Stomach (tissue), 9 donors: Measurements from ENCODE around the gene IQCE. TPM values are rescaled to one million over a fixed set of nuclear protein-coding genes. Genes with fewer than 3 reads are reported as not detected.

Source experiments
- DNase-seq, 2 donors: peaks; one replicate each; pipeline versions ENCODE4 v3.0.0 to v3.0.0-alpha.2; 2013 to 2019
- H3K27ac ChIP-seq, 5 donors: fragments of 200-600 bp in 4 of 5; sonication (generic) in 4 of 5; one replicate each; pipeline ENCODE4 v1.5.1; 2013 to 2019; ENCODE audit warnings: mild to moderate bottlenecking in 1 of 5, moderate library complexity in 1 of 5
- H3K27me3 ChIP-seq, 3 donors: fragments of 200-600 bp; sonication (generic); one replicate each; pipeline ENCODE4 v1.5.1; 2017 to 2019; ENCODE audit warnings: mixed run types in 1 of 3
- H3K36me3 ChIP-seq, 4 donors: fragments of 200-600 bp; sonication (generic); 1 replicate in 3 of 4; 2 replicates in 1 of 4; pipeline ENCODE4 v1.5.1; 2016 to 2019
- H3K4me1 ChIP-seq, 4 donors: fragments of 200-600 bp; sonication (generic); one replicate each; pipeline ENCODE4 v1.5.1; 2016 to 2019
- H3K4me3 ChIP-seq, 4 donors: fragments of 200-600 bp; sonication (generic) in 3 of 4; one replicate each; pipeline ENCODE4 v1.5.1; 2016 to 2019; ENCODE audit warnings: mild to moderate bottlenecking in 1 of 4
- H3K9me3 ChIP-seq, 4 donors: fragments of 200-600 bp; sonication (generic); one replicate each; pipeline ENCODE4 v1.5.1; 2016 to 2019
- EP300 ChIP-seq: sonication (generic); formaldehyde crosslinking; IDR thresholded peaks from one replicate; pipeline ENCODE4 v1.6.1; 2017; ENCODE audit warnings: antibody characterized with exemption
- POLR2A ChIP-seq, 4 donors: fragments of 450-650 bp; IDR thresholded peaks; one replicate each; pipeline ENCODE4 v1.6.1; 2016; ENCODE audit warnings: antibody characterized with exemption in 4 of 4, control low read depth in 2 of 4, mild to moderate bottlenecking in 1 of 4, moderate library complexity in 1 of 4
- POLR2AphosphoS5 ChIP-seq, 3 donors: sonication (generic); formaldehyde crosslinking; IDR thresholded peaks; one replicate each; pipeline ENCODE4 v1.6.1; 2016; ENCODE audit warnings: antibody characterized with exemption in 3 of 3
- WGBS, 5 donors: extraction: QIAGEN DNeasy Blood & Tissue Kit in 3 of 5; methylation state at CpG; one replicate each; pipeline versions ENCODE4 v1.1.5 to v1.1.7; 2013 to 2018; 5-methylcytosine and 5-hydroxymethylcytosine counted together
- intact Hi-C: fragments of 100-400 bp; cut with DNase I; formaldehyde crosslinking; loops from one replicate; pipeline ENCODE4 v1.15.1; 2023; ENCODE audit warnings: low total_unique reads
- polyA plus RNA-seq, 3 donors: library from polyadenylated mRNA; stranded (reverse); fragments of 200-250 nt; gene quantifications; one replicate each; pipeline ENCODE4 v1.2.3, GENCODE V29; 2013
- total RNA-seq, 5 donors: library from RNA; depleted of rRNA; stranded (reverse); fragments of >200 nt; gene quantifications; one replicate each; pipeline versions ENCODE4 v1.1.0 to v1.2.3, GENCODE V29; 2014 to 2016
- TF ChIP-seq, protein P1 (sequence below), 7 experiments: fragments of 450-650 bp in 4 of 7; fragments of 200-600 bp in 3 of 7; sonication (generic) in 3 of 7; IDR thresholded peaks; one replicate each; pipeline ENCODE4 v1.5.1; 2016 to 2019; ENCODE audit warnings: antibody characterized with exemption in 7 of 7, control low read depth in 2 of 7, mild to moderate bottlenecking in 1 of 7
- donor health status: healthy with polysubstance abuse.
- donor health status: Bipolar disorder and iron deficiency.
- donor health status: healthy.

IQCE gene
- total and polyA plus RNA-seq, 8 donors: 1.8 to 248 (median 10.9) TPM

DNA sequence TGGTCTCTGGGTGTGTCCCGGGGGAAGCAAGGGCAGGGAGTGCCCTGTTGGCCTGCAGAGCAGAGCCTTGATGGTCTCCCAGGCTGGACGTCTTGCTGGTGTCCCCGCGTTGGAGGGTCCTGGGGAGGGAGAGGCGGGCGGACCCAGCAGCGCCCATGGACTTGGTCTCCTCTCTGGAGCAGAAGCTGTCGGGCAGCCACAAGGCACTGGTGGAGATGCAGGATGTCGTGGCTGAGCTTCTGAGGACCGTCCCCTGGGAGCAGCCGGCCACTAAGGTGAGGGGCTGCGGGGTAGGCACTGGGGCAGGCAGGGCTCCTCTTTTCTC lies 93.9 kb downstream of the IQCE start:
- 91 to 96% (median 93%) methylated on average over 5 to 12 of the region's 12 CpGs for WGBS, 5 donors
- Histone ChIP-seq H3K9me3 (no peaks in the 10 kb centered on the region), H3K4me1 (no peaks in the 10 kb centered on the region), H3K4me3 (no peak overlapping the region), H3K27me3 (no peaks in the 10 kb centered on the region), H3K36me3 (peaks cover 14 to 87% (median 75%) of the 10 kb centered on the region in 4 donors), H3K27ac (no peak overlapping the region)
- no peak for DNase-seq
- TF ChIP-seq POLR2A (IDR thresholded peaks at IDR 0.05): no peak
- TF ChIP-seq, protein P1, sequence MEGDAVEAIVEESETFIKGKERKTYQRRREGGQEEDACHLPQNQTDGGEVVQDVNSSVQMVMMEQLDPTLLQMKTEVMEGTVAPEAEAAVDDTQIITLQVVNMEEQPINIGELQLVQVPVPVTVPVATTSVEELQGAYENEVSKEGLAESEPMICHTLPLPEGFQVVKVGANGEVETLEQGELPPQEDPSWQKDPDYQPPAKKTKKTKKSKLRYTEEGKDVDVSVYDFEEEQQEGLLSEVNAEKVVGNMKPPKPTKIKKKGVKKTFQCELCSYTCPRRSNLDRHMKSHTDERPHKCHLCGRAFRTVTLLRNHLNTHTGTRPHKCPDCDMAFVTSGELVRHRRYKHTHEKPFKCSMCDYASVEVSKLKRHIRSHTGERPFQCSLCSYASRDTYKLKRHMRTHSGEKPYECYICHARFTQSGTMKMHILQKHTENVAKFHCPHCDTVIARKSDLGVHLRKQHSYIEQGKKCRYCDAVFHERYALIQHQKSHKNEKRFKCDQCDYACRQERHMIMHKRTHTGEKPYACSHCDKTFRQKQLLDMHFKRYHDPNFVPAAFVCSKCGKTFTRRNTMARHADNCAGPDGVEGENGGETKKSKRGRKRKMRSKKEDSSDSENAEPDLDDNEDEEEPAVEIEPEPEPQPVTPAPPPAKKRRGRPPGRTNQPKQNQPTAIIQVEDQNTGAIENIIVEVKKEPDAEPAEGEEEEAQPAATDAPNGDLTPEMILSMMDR (IDR thresholded peaks at IDR 0.05): no peak
- no peak for TF ChIP-seq EP300
- intact Hi-C loops: no loop called here

DNA sequence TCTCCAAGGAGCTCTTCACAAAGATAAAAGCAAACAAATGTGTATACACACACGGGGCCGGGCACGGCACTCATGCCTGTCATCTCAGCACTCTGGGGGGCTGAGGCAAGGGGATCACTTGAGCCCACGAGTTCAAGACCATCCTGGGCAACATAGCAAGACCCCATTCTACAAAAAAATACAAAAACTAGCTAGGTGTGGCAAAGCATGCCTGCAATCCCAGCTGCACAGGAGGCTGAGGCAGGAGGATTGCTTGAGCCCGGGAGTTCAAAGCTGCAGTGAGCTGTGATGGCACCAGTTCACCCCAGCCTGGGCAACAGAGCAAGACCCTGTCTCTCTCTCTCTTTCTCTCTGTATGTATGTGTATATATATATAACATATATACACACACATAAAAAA lies 95.3 kb downstream of the IQCE start:
- peaks cover 9 to 87% (median 78%) of the 10 kb centered on the region in 4 donors for H3K36me3 ChIP-seq
- no peak for DNase-seq

DNA sequence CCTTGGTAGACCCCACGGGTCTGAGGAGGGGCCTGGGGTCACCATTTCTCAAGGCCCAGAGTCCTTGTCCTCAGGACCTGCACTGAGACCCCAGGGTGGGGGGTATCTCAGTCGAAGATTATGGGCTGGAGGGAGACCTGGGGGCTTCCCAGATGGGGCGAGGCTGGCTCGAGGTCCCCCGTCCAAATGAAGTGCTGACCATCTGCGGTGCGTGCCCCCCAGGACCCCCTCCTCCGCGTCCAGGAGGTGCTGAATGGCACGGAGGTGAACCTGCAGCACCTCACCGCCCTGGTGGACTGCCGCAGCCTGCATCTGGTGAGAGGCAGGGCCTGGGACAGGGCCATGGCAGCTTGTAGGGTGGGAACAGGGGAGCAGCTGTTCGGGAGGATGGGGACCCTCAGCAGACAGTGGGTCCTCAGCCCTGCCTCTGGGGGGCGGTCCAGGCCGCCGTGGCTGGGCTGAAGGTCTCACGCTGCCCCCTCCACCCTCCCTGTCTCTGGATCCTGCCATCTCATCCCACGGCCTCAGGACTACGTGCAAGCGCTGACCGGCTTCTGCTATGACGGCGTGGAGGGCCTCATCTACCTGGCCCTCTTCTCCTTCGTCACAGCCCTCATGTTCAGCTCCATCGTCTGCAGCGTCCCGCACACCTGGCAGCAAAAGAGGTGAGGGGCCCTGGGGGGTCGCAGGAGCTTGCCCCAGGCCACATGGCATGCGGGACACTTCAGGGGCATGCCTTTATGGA lies 97.3 kb downstream of the IQCE start:
- no peaks in the 10 kb centered on the region for H3K4me1 ChIP-seq
- no peaks in the 10 kb centered on the region for H3K9me3 ChIP-seq
- DNase-seq: no peak
- WGBS, 5 donors: 91 to 96% (median 96%) methylated on average over 21 to 29 of the region's 29 CpGs
- TF ChIP-seq POLR2A (IDR thresholded peaks at IDR 0.05) (no peak), EP300 (no peak), POLR2AphosphoS5 (IDR thresholded peaks at IDR 0.05) (no peak)
- TF ChIP-seq, protein P1 (IDR thresholded peaks at IDR 0.05): no peak
- H3K27ac ChIP-seq: no peak overlapping the region
- intact Hi-C loops: no loop called here
- H3K27me3 ChIP-seq: no peaks in the 10 kb centered on the region
- H3K4me3 ChIP-seq: no peak overlapping the region
- peaks cover 9 to 87% (median 73%) of the 10 kb centered on the region in 4 donors for H3K36me3 ChIP-seq

More for the DNA sequence above, 95.3 kb downstream of the IQCE start:
- intact Hi-C loops: no loop called here
- Histone ChIP-seq H3K4me3 (no peak overlapping the region), H3K27ac (no peak overlapping the region), H3K9me3 (no peaks in the 10 kb centered on the region), H3K4me1 (no peaks in the 10 kb centered on the region), H3K27me3 (no peaks in the 10 kb centered on the region)
- WGBS, 5 donors: 71 to 92% (median 74%) methylated on average over 5 of the region's 5 CpGs
- TF ChIP-seq, protein P1 (IDR thresholded peaks at IDR 0.05): no peak

DNA sequence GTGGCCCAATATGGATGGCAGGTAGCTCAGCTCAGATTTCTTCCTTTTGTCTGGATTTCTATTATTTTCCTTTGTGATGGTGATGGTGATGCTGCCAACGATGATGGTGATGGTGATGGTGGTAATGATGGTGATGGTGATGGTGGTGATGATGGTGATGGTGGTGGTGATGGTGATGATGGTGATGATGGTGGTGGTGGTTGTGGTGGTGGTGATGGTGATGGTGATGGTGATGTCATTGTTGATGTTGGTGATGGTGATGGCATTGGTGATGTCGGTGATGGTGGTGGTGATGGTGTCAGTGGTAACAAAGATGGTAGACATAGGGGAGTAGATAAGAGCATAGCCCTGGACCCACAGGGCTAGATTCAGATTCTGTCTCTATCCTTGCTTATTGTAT lies 98.4 kb downstream of the IQCE start:
- Histone ChIP-seq H3K4me1 (peaks cover 0 to 1% (median under 1%) of the 10 kb centered on the region in 4 donors), H3K36me3 (peaks cover 6 to 86% (median 72%) of the 10 kb centered on the region in 4 donors), H3K27me3 (no peaks in the 10 kb centered on the region), H3K4me3 (no peak overlapping the region), H3K9me3 (no peaks in the 10 kb centered on the region), H3K27ac (no peak overlapping the region)
- 48 to 97% (median 76%) methylated on average over 2 of the region's 2 CpGs for WGBS, 5 donors
- DNase-seq: no peak
- intact Hi-C loops: no loop called here
- TF ChIP-seq, protein P1 (IDR thresholded peaks at IDR 0.05): no peak
- TF ChIP-seq POLR2AphosphoS5 (IDR thresholded peaks at IDR 0.05) (no peak), POLR2A (IDR thresholded peaks at IDR 0.05) (no peak), EP300 (no peak)
